Stromal cell of bone marrow (primary cell): Measurements from ENCODE around the gene FAM20B.
A peak's percentile ranks its signal among the peaks of the same experiment; 100 is the strongest.
"Not testable (repeated sequence)": the region's sequence is repeated elsewhere in the genome, so short reads cannot be mapped to it uniquely, and the experiment has no call there.

Source experiments
- DNase-seq: peaks from one replicate; pipeline ENCODE4 v3.0.0-alpha.2; 2012; ENCODE audit warnings: low read depth

The FAM20B gene, protein sequence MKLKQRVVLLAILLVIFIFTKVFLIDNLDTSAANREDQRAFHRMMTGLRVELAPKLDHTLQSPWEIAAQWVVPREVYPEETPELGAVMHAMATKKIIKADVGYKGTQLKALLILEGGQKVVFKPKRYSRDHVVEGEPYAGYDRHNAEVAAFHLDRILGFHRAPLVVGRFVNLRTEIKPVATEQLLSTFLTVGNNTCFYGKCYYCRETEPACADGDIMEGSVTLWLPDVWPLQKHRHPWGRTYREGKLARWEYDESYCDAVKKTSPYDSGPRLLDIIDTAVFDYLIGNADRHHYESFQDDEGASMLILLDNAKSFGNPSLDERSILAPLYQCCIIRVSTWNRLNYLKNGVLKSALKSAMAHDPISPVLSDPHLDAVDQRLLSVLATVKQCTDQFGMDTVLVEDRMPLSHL

GRCh38 chr1:179025125-179025974, at the start of gene FAM20B:
TSS of gene FAM20B (plus strand) at chr1:179025894. CDS start at chr1:179043848, 17,954 bp downstream.
- DNase-seq = peak; percentile 83

- DNase-seq = no peak
These were observed 49.2 kb upstream of the FAM20B start for GRCh38 chr1:178976541-178976940.

DNA sequence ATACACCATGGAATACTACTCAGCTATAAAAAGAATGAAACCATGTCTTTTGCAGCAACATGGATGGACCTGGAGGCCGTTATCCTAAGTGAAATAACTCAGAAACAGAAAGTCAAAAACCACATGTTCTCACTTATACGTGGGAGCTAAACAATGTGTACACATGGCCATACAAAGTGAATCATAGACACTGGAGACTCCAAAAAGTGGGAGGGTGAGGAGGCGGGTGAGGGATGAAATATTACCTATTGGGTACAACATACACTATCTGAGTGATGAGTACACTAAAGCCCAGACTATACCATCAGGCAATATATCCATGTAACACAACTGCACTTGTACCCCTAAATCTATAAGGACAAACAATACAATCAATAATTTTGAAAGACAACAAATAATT, 39.5 kb upstream of the FAM20B start:
- DNase-seq = no peak

- DNase-seq = not testable (repeated sequence)
These were observed 37.5 kb upstream of the FAM20B start for GRCh38 chr1:178988198-178988597.

GRCh38 chr1:178993559-178993958, 32.1 kb upstream of the FAM20B start:
- no peak for DNase-seq

GRCh38 chr1:178997428-178997827, 28.3 kb upstream of the FAM20B start:
- no peak for DNase-seq

- no peak for DNase-seq
These were observed 27.4 kb upstream of the FAM20B start for GRCh38 chr1:178998295-178998694.

DNA sequence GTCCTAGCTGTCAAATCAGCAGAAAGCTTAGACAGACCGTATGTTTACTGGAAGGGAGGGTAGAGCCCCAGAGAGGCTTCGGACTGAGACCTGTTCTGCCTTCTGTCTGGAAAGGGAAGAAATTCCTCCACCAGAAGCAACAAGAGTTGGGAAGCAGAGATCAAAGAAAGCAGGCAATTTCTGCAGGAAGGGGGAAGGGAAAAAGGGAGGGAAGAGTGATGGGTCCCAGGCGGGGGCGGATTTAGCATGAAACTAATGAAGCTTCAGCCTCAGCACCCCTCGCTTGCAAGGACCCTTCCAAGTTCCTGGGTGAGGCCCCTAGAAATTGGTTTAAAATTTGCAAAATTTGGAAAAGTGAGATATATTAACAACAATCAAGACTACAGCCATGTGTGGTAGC, 26.6 kb upstream of the FAM20B start:
- DNase-seq = no peak

GRCh38 chr1:179001451-179001850, 24.2 kb upstream of the FAM20B start:
- no peak for DNase-seq

GRCh38 chr1:179002064-179002463, 23.6 kb upstream of the FAM20B start:
- not testable (repeated sequence) for DNase-seq

DNA sequence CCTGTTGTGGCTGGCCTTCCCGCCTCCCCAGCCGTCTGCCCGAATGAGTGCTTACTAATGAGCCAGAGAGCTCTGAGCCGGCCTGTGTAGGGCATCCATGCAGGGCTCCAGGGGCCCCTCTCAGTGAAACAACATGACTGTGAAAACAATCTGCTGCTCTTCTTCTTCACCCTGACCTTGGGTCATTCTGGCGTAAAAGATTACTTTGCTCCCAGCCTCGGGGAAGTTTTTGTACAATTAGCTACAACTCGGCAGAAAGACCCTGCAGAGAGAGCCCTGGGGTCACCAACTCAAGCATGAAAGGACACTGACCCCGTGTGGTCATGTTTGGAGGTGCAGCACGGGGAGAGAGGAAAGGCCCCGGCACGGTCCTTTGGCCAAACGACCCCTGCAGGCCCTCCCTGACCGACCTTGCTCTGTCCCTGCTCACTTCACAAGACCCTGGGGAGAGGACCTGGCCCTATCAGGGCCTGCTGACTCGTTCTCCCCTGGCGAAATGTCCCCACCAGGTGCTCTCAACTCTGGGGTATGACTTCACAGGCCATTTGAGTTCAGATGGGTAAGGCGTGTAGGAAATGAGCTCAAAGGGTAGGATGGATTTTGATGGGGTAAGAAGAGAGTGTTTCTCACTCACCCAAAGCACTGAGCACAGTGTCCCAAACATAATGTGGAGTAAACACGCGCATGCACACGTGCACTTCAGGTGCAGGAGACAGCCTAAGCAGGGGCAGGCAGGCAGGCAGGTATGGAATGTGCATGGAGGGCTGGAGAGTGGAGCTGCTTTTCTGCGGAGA, 22.9 kb upstream of the FAM20B start:
- DNase-seq = no peak

GRCh38 chr1:179003512-179004066, 22.1 kb upstream of the FAM20B start:
- no peak for DNase-seq

- DNase-seq = no peak
These were observed 18.5 kb upstream of the FAM20B start for GRCh38 chr1:179007233-179007632.

DNA sequence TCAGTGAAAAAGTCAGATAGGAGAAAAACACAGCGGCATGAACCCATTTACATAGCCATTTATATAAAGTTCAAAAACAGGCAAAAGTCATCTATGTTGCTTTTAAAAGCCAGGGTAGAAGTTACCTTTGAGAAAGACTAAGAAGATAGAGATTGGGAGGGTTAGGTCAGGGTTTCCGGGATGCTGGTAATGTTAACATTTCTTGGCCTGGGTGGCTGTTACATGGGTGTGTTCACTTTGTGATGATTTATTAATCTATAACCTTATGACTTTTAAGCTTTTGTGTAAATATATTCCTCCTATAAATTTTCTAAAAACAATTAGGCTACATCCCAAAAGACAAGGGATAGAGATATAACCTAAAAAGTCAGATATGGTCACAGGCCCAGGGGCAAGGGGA, 15.0 kb upstream of the FAM20B start:
- no peak for DNase-seq

DNA sequence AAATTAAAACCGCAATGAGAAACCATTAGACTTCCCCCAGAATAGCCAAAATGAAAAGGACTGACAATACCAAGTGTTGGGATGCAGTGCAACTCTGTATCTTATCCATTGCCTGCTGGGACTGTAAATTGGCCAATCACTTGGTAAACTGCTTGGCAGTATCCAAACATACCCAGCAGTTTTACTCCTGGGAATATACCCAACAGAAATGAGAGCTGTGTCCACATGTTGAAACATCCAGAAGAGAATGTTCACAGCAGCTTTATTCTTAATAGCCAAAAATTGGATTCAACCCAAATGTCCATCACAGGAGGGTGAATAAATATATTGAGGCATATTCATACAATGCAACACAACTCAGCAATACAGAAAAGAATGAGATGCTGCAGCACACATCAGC, 13.7 kb upstream of the FAM20B start:
- no peak for DNase-seq

GRCh38 chr1:179014123-179014522, 11.6 kb upstream of the FAM20B start:
- DNase-seq = no peak

GRCh38 chr1:179015396-179015795, 10.3 kb upstream of the FAM20B start:
- no peak for DNase-seq

GRCh38 chr1:179016706-179017382, 8.8 kb upstream of the FAM20B start:
- DNase-seq = peak; percentile 96

DNA sequence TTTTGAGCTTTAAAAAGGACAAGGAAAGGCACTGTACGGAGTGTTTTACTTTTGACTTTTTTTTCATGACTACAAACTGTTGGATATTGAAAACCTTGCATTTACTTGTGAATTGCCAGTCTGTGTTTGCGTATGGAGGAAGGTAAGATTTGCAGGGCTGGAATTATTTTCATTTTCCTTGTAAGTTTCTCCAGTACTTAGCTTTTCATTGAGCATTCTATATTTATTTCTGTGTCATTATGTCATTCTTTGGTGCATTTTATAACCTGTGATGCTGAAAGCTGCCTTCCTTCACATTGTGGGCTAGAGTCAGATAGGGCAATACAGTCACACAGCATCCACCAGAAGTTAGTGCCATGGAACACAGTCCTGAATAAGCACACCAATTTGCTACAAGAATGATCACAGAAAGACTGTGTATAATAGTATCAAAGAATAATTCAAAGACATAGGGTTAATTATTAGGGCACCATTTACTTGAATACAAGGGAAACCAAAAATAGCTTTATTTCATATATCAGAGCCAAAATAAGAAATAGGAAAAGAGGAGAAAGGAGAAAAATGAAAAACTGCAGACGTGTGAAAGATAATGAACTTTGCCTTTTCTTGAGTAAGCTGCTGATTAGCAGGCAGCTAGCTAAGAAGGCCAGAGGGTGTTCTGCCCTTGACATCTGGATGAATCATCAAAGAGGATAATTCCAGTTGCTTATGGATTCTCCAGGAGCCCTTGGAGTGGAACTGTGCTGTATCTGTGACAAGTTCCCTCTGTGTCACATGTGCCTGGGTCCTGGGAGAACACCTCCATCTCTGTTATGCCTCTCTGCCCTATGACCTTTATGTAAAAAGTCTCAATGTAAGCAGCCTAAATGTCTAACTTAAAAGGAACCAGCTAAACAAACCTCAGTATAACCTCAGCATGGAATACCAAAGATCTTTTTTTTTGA, 8.0 kb upstream of the FAM20B start:
- DNase-seq = no peak

DNA sequence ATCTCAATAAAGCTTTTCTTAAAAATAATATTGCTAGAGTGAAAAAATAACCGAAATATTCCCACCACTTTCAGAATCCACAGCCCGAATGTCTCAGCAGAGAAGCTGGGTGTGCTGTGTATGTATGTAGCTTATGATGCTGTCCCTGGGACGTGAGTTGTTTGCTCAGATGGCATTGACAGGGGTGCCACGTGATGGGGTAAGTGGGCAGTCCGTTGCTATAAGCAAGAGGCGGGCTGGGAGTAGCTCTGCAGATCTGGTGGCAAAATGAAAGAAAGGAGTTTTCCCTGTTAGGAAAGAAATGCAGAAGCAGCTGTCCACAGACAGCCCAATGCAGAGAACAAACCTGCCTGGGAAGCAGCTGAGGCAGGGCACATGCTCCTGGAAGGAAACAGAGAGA, 3.8 kb upstream of the FAM20B start:
- DNase-seq = no peak
